WTC11 (cell line): Measurements from ENCODE around the gene SORCS2. TPM values are rescaled to one million over a fixed set of nuclear protein-coding genes. Genes with fewer than 3 reads are reported as not detected.

Experiments
- ATAC-seq: fragments of 200-7000 bp; cut with Tn5 transposase; 2 replicates; pipeline ENCODE4 v1.10.0; 2021; ENCODE audit warnings: mild to moderate bottlenecking, moderate library complexity
- CTCF ChIA-PET: fragments of 300-600 bp; sonication (Branson Sonifier 250); formaldehyde crosslinking; loops from one replicate; lab custom pipeline; 2021; ENCODE audit warnings: antibody characterized with exemption; lab: Charles Lee
- POLR2A ChIA-PET: fragments of 350-600 bp; sonication (Branson Sonifier 250); formaldehyde crosslinking; loops from one replicate; lab custom pipeline; 2021; ENCODE audit warnings: antibody characterized with exemption; lab: Charles Lee
- DNase-seq: peaks from one replicate; pipeline ENCODE4 v3.0.0; 2021; ENCODE audit warnings: low spot score
- H3K27ac Mint-ChIP-seq: 2 replicates; pipeline ENCODE4 v1.8.0; 2021; ENCODE audit warnings: mixed read lengths
- H3K27me3 Mint-ChIP-seq: 2 replicates; pipeline ENCODE4 v1.8.0; 2021; ENCODE audit warnings: low read depth, mild to moderate bottlenecking, moderate library complexity, mixed read lengths
- H3K36me3 Mint-ChIP-seq: 2 replicates; pipeline ENCODE4 v1.8.0; 2021; ENCODE audit warnings: mixed read lengths
- H3K4me1 Mint-ChIP-seq: 2 replicates; pipeline ENCODE4 v1.8.0; 2022; ENCODE audit warnings: mixed read lengths
- H3K4me3 Mint-ChIP-seq: 2 replicates; pipeline ENCODE4 v1.8.0; 2021; ENCODE audit warnings: mild to moderate bottlenecking, moderate library complexity, mixed read lengths
- H3K9me3 Mint-ChIP-seq: 2 replicates; pipeline ENCODE4 v1.8.0; 2021; ENCODE audit warnings: mixed read lengths
- CBFB ChIP-seq: sonication (generic); formaldehyde crosslinking; IDR thresholded peaks from 2 replicates; pipeline ENCODE4 v1.8.1; 2022; ENCODE audit warnings: mild to moderate bottlenecking, low read depth, missing genetic modification reagents
- GRHL2 ChIP-seq: fragments of 250-450 bp; sonication (Bioruptor Pico); IDR thresholded peaks from 2 replicates; pipeline ENCODE4 v1.8.0; 2022; ENCODE audit warnings: mild to moderate bottlenecking, moderate library complexity; ENCODE audit not compliant: insufficient replicate concordance, severe bottlenecking
- NR3C1 ChIP-seq: sonication (generic); formaldehyde crosslinking; conservative IDR thresholded peaks from 2 replicates; pipeline ENCODE4 v1.8.1; 2023; ENCODE audit warnings: low read depth, mild to moderate bottlenecking, missing genetic modification reagents
- OVOL2 ChIP-seq: fragments of 250-450 bp; sonication (Bioruptor Pico); IDR thresholded peaks from 2 replicates; pipeline ENCODE4 v1.9.0; 2021; ENCODE audit warnings: mild to moderate bottlenecking, borderline replicate concordance
- RORB ChIP-seq: fragments of 250-450 bp; sonication (Bioruptor Pico); IDR thresholded peaks from 2 replicates; pipeline ENCODE4 v1.9.0; 2021; ENCODE audit warnings: mild to moderate bottlenecking
- SP1 ChIP-seq: sonication (generic); formaldehyde crosslinking; conservative IDR thresholded peaks from 2 replicates; pipeline ENCODE4 v1.8.1; 2022; ENCODE audit warnings: missing genetic modification reagents
- TEAD4 ChIP-seq: sonication (generic); formaldehyde crosslinking; IDR thresholded peaks from 2 replicates; pipeline ENCODE4 v1.8.0; 2022; ENCODE audit warnings: mild to moderate bottlenecking, missing genetic modification reagents
- ZNF219 ChIP-seq: sonication (generic); formaldehyde crosslinking; IDR thresholded peaks from 2 replicates; pipeline ENCODE4 v1.8.0; 2023; ENCODE audit warnings: missing genetic modification reagents, mild to moderate bottlenecking, borderline replicate concordance
- ZNF671 ChIP-seq: fragments of 250-450 bp; sonication (Bioruptor Pico); IDR thresholded peaks from 2 replicates; pipeline ENCODE4 v1.8.0; 2021; ENCODE audit warnings: mild to moderate bottlenecking
- total RNA-seq: library from RNA; stranded (reverse); gene quantifications from 3 replicates; pipeline ENCODE4 v1.2.3, GENCODE V29; 2021
- TF ChIP-seq, protein P1 (sequence below): sonication (generic); formaldehyde crosslinking; IDR thresholded peaks from 2 replicates; pipeline ENCODE4 v1.8.0; 2023; ENCODE audit warnings: missing genetic modification reagents, mild to moderate bottlenecking, borderline replicate concordance
- TF ChIP-seq, protein P2 (sequence below): sonication (generic); formaldehyde crosslinking; IDR thresholded peaks from 2 replicates; pipeline ENCODE4 v1.8.1; 2023; ENCODE audit warnings: mild to moderate bottlenecking, missing genetic modification reagents, moderate library complexity
- TF ChIP-seq, protein P3 (sequence below): fragments of 250-450 bp; sonication (Bioruptor Pico); IDR thresholded peaks from 2 replicates; pipeline ENCODE4 v1.8.0; 2021; ENCODE audit warnings: mild to moderate bottlenecking
- TF ChIP-seq, protein P4 (sequence below): fragments of 200-600 bp; IDR thresholded peaks from 2 replicates; pipeline ENCODE4 v1.8.0; 2022; ENCODE audit warnings: antibody characterized with exemption
- TF ChIP-seq, protein P5 (sequence below): sonication (generic); formaldehyde crosslinking; IDR thresholded peaks from 2 replicates; pipeline ENCODE4 v1.8.1; 2022; ENCODE audit warnings: mild to moderate bottlenecking, missing genetic modification reagents, moderate library complexity, borderline replicate concordance
- TF ChIP-seq, protein P6 (sequence below): fragments of 250-450 bp; sonication (Bioruptor Pico); IDR thresholded peaks from 2 replicates; pipeline ENCODE4 v2.1.2; 2022; ENCODE audit warnings: mild to moderate bottlenecking, moderate library complexity
- TF ChIP-seq, protein P7 (sequence below): sonication (generic); formaldehyde crosslinking; IDR thresholded peaks from 2 replicates; pipeline ENCODE4 v1.8.0; 2022; ENCODE audit warnings: mild to moderate bottlenecking, missing genetic modification reagents
- TF ChIP-seq, protein P8 (sequence below): fragments of 250-450 bp; sonication (Bioruptor Pico); IDR thresholded peaks from 2 replicates; pipeline ENCODE4 v1.9.0; 2021; ENCODE audit warnings: mild to moderate bottlenecking
- TF ChIP-seq, protein P9 (sequence below): sonication (generic); formaldehyde crosslinking; IDR thresholded peaks from 2 replicates; pipeline ENCODE4 v1.8.1; 2022; ENCODE audit warnings: mild to moderate bottlenecking, moderate library complexity, missing genetic modification reagents
- TF ChIP-seq, protein P10 (sequence below): fragments of 250-450 bp; sonication (Bioruptor Pico); IDR thresholded peaks from 2 replicates; pipeline ENCODE4 v1.9.0; 2021; ENCODE audit warnings: mild to moderate bottlenecking

The SORCS2 gene
- total RNA-seq, 1 experiment from 2014 or later = 6.6 TPM

DNA sequence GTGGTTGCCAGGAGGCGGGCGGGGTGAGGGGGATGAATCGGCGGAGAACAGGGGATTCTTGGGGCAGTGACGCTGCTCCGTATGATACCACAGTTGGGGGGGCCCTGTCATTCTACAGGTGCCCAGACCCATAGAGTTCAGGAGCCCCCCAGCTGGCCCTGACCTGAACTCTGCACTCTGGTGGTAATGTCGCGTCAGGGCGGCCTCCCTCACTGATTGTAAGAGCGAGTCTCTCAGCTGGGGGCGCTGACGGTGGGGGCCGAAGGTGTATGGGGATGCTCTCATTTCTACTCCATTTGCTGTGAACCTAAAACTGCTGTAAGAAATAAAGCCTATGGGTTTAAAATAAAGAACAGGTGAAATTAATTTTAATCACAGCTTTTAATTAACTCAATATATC, 334.2 kb downstream of the SORCS2 start (continued):
- TF ChIP-seq, protein P1, sequence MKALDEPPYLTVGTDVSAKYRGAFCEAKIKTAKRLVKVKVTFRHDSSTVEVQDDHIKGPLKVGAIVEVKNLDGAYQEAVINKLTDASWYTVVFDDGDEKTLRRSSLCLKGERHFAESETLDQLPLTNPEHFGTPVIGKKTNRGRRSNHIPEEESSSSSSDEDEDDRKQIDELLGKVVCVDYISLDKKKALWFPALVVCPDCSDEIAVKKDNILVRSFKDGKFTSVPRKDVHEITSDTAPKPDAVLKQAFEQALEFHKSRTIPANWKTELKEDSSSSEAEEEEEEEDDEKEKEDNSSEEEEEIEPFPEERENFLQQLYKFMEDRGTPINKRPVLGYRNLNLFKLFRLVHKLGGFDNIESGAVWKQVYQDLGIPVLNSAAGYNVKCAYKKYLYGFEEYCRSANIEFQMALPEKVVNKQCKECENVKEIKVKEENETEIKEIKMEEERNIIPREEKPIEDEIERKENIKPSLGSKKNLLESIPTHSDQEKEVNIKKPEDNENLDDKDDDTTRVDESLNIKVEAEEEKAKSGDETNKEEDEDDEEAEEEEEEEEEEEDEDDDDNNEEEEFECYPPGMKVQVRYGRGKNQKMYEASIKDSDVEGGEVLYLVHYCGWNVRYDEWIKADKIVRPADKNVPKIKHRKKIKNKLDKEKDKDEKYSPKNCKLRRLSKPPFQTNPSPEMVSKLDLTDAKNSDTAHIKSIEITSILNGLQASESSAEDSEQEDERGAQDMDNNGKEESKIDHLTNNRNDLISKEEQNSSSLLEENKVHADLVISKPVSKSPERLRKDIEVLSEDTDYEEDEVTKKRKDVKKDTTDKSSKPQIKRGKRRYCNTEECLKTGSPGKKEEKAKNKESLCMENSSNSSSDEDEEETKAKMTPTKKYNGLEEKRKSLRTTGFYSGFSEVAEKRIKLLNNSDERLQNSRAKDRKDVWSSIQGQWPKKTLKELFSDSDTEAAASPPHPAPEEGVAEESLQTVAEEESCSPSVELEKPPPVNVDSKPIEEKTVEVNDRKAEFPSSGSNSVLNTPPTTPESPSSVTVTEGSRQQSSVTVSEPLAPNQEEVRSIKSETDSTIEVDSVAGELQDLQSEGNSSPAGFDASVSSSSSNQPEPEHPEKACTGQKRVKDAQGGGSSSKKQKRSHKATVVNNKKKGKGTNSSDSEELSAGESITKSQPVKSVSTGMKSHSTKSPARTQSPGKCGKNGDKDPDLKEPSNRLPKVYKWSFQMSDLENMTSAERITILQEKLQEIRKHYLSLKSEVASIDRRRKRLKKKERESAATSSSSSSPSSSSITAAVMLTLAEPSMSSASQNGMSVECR (CRISPR knock-in tag) = no peak
- no peak for TF ChIP-seq GRHL2 (CRISPR knock-in tag)
- no peak for TF ChIP-seq OVOL2 (CRISPR knock-in tag)
- TF ChIP-seq, protein P2, sequence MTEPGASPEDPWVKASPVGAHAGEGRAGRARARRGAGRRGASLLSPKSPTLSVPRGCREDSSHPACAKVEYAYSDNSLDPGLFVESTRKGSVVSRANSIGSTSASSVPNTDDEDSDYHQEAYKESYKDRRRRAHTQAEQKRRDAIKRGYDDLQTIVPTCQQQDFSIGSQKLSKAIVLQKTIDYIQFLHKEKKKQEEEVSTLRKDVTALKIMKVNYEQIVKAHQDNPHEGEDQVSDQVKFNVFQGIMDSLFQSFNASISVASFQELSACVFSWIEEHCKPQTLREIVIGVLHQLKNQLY = no peak
- no peak for TF ChIP-seq SP1 (CRISPR knock-in tag)
- TF ChIP-seq RORB (CRISPR knock-in tag) = no peak
- TF ChIP-seq, protein P3, sequence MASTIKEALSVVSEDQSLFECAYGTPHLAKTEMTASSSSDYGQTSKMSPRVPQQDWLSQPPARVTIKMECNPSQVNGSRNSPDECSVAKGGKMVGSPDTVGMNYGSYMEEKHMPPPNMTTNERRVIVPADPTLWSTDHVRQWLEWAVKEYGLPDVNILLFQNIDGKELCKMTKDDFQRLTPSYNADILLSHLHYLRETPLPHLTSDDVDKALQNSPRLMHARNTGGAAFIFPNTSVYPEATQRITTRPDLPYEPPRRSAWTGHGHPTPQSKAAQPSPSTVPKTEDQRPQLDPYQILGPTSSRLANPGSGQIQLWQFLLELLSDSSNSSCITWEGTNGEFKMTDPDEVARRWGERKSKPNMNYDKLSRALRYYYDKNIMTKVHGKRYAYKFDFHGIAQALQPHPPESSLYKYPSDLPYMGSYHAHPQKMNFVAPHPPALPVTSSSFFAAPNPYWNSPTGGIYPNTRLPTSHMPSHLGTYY (CRISPR knock-in tag) = no peak
- no peak for TF ChIP-seq ZNF671 (CRISPR knock-in tag)
- TF ChIP-seq, protein P4, sequence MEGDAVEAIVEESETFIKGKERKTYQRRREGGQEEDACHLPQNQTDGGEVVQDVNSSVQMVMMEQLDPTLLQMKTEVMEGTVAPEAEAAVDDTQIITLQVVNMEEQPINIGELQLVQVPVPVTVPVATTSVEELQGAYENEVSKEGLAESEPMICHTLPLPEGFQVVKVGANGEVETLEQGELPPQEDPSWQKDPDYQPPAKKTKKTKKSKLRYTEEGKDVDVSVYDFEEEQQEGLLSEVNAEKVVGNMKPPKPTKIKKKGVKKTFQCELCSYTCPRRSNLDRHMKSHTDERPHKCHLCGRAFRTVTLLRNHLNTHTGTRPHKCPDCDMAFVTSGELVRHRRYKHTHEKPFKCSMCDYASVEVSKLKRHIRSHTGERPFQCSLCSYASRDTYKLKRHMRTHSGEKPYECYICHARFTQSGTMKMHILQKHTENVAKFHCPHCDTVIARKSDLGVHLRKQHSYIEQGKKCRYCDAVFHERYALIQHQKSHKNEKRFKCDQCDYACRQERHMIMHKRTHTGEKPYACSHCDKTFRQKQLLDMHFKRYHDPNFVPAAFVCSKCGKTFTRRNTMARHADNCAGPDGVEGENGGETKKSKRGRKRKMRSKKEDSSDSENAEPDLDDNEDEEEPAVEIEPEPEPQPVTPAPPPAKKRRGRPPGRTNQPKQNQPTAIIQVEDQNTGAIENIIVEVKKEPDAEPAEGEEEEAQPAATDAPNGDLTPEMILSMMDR = no peak
- TF ChIP-seq NR3C1 = no peak
- TF ChIP-seq, protein P5, sequence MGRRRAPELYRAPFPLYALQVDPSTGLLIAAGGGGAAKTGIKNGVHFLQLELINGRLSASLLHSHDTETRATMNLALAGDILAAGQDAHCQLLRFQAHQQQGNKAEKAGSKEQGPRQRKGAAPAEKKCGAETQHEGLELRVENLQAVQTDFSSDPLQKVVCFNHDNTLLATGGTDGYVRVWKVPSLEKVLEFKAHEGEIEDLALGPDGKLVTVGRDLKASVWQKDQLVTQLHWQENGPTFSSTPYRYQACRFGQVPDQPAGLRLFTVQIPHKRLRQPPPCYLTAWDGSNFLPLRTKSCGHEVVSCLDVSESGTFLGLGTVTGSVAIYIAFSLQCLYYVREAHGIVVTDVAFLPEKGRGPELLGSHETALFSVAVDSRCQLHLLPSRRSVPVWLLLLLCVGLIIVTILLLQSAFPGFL (CRISPR knock-in tag) = no peak

DNA sequence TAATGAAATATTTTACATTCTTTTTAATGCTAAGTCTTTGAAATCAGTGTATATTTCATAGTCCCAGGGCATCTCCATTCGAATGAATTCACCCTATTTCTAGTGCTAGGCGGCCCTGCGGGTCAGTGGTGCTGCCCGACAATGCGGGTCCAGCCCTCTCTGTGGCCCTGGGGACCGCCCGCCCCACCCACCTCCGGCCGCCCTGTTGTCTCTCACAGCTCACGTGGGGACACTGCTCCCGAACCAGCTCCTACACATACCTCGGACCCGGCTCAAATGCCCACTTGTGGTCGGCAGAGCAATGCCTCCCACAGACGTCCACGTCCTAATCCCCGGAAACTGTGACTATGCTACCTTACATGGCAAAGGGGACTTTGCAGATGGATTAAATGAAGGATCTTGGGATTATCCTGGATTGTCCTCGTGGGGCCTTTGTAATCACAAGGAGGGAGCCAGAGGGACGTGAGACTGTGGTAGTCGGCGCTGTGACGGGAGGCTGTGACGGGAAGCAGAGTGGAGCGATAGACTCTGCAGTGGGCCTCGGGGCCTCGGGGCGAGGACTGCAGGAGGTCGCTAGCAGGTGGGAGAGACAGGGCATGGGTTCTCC, 334.7 kb downstream of the SORCS2 start:
- Mint-ChIP-seq H3K27me3 (no peaks in the 10 kb centered on the region; the same call in 1 of the 2 replicates), H3K9me3 (no peaks in the 10 kb centered on the region), H3K4me1 (peaks cover 40% of the 10 kb centered on the region), H3K4me3 (no peak overlapping the region), H3K36me3 (no peaks in the 10 kb centered on the region), H3K27ac (no peak overlapping the region)
- no peak for DNase-seq
- ChIA-PET CTCF (interaction anchor here (0.6 to 1.1 kb wide), 4 partner anchors 12 to 205 kb away, joined by 3 read pairs; no protein-coding TSS in a partner anchor), POLR2A (no interaction called here)
- TF ChIP-seq TEAD4 (no peak), CBFB (CRISPR knock-in tag) (no peak), NR3C1 (no peak), ZNF219 (no peak)
- TF ChIP-seq, protein P6, sequence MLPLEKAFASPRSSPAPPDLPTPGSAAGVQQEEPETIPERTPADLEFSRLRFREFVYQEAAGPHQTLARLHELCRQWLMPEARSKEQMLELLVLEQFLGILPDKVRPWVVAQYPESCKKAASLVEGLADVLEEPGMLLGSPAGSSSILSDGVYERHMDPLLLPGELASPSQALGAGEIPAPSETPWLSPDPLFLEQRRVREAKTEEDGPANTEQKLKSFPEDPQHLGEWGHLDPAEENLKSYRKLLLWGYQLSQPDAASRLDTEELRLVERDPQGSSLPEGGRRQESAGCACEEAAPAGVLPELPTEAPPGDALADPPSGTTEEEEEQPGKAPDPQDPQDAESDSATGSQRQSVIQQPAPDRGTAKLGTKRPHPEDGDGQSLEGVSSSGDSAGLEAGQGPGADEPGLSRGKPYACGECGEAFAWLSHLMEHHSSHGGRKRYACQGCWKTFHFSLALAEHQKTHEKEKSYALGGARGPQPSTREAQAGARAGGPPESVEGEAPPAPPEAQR (CRISPR knock-in tag) = no peak
- TF ChIP-seq, protein P7, sequence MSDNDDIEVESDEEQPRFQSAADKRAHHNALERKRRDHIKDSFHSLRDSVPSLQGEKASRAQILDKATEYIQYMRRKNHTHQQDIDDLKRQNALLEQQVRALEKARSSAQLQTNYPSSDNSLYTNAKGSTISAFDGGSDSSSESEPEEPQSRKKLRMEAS (CRISPR knock-in tag) = no peak
- TF ChIP-seq, protein P8, sequence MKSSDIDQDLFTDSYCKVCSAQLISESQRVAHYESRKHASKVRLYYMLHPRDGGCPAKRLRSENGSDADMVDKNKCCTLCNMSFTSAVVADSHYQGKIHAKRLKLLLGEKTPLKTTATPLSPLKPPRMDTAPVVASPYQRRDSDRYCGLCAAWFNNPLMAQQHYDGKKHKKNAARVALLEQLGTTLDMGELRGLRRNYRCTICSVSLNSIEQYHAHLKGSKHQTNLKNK (CRISPR knock-in tag) = no peak
- TF ChIP-seq, protein P9, sequence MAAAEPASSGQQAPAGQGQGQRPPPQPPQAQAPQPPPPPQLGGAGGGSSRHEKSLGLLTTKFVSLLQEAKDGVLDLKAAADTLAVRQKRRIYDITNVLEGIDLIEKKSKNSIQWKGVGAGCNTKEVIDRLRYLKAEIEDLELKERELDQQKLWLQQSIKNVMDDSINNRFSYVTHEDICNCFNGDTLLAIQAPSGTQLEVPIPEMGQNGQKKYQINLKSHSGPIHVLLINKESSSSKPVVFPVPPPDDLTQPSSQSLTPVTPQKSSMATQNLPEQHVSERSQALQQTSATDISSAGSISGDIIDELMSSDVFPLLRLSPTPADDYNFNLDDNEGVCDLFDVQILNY = no peak
- TF ChIP-seq, protein P10, sequence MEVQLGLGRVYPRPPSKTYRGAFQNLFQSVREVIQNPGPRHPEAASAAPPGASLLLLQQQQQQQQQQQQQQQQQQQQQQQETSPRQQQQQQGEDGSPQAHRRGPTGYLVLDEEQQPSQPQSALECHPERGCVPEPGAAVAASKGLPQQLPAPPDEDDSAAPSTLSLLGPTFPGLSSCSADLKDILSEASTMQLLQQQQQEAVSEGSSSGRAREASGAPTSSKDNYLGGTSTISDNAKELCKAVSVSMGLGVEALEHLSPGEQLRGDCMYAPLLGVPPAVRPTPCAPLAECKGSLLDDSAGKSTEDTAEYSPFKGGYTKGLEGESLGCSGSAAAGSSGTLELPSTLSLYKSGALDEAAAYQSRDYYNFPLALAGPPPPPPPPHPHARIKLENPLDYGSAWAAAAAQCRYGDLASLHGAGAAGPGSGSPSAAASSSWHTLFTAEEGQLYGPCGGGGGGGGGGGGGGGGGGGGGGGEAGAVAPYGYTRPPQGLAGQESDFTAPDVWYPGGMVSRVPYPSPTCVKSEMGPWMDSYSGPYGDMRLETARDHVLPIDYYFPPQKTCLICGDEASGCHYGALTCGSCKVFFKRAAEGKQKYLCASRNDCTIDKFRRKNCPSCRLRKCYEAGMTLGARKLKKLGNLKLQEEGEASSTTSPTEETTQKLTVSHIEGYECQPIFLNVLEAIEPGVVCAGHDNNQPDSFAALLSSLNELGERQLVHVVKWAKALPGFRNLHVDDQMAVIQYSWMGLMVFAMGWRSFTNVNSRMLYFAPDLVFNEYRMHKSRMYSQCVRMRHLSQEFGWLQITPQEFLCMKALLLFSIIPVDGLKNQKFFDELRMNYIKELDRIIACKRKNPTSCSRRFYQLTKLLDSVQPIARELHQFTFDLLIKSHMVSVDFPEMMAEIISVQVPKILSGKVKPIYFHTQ = no peak
- no peak for ATAC-seq
